Measurements from ENCODE around the gene RBM19.

RBM19 gene

GRCh38 chr12:113858841-113859386, 107.2 kb downstream of the RBM19 start:
- no peak overlapping the region for H3K27ac ChIP-seq (ENCODE audit: poor library complexity, severe bottlenecking)
- H3K4me1 ChIP-seq (ENCODE audit: insufficient read depth, poor library complexity, severe bottlenecking), result peaks cover 2% of the 10 kb centered on the region
- DNase-seq (ENCODE audit: low spot score) (no peak), ATAC-seq (ENCODE audit: low read depth) (no peak)
- H3K9me3 ChIP-seq (ENCODE audit: severe bottlenecking), result no peaks in the 10 kb centered on the region
- no peaks in the 10 kb centered on the region for H3K27me3 ChIP-seq (ENCODE audit: insufficient read depth, poor library complexity, severe bottlenecking)
- no peaks in the 10 kb centered on the region; the same call in 1 of the 2 replicates for H3K36me3 ChIP-seq (ENCODE audit: low read depth)
- TF ChIP-seq CTCF (IDR thresholded peaks at IDR 0.05; ENCODE audit: poor library complexity, severe bottlenecking), result no peak
- no peak overlapping the region for H3K4me3 ChIP-seq (ENCODE audit: severe bottlenecking)

DNA sequence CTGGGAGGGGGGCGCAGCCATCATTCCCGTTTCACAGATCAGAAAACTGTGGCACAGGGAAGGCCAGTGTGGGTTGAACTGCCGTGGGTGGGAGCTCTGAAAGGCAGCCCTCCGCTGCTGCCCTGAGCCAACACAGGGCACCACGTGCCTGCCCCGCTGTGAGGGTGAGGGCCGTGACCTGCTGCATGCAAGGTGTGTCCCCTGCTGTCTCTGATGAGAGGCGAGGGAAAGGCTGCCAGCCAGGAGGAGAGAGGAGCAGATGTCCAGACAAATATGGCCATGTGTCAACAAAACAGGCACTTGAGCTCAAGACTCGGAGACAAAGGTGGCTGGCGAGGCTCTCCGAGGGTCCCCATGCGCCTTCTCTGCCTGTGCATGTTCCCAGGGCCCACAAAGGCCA, 108.8 kb downstream of the RBM19 start:
- no peak for ATAC-seq (ENCODE audit: low read depth)
- Histone ChIP-seq H3K4me1 (ENCODE audit: insufficient read depth, poor library complexity, severe bottlenecking) (peaks cover 2% of the 10 kb centered on the region), H3K27ac (ENCODE audit: poor library complexity, severe bottlenecking) (no peak overlapping the region), H3K4me3 (ENCODE audit: severe bottlenecking) (no peak overlapping the region), H3K27me3 (ENCODE audit: insufficient read depth, poor library complexity, severe bottlenecking) (no peaks in the 10 kb centered on the region), H3K36me3 (ENCODE audit: low read depth) (no peaks in the 10 kb centered on the region; the same call in 1 of the 2 replicates), H3K9me3 (ENCODE audit: severe bottlenecking) (no peaks in the 10 kb centered on the region)
- no peak for DNase-seq (ENCODE audit: low spot score)
- no peak for TF ChIP-seq CTCF (IDR thresholded peaks at IDR 0.05; ENCODE audit: poor library complexity, severe bottlenecking)

- no peaks in the 10 kb centered on the region for H3K9me3 ChIP-seq (ENCODE audit: severe bottlenecking)
- no peak overlapping the region for H3K4me3 ChIP-seq (ENCODE audit: severe bottlenecking)
- no peaks in the 10 kb centered on the region for H3K27me3 ChIP-seq (ENCODE audit: insufficient read depth, poor library complexity, severe bottlenecking)
- ATAC-seq (ENCODE audit: low read depth), result no peak
- H3K27ac ChIP-seq (ENCODE audit: poor library complexity, severe bottlenecking), result no peak overlapping the region
- H3K36me3 ChIP-seq (ENCODE audit: low read depth), result no peaks in the 10 kb centered on the region; the same call in 1 of the 2 replicates
- no peak for TF ChIP-seq CTCF (IDR thresholded peaks at IDR 0.05; ENCODE audit: poor library complexity, severe bottlenecking)
- no peak for DNase-seq (ENCODE audit: low spot score)
- peaks cover 2% of the 10 kb centered on the region for H3K4me1 ChIP-seq (ENCODE audit: insufficient read depth, poor library complexity, severe bottlenecking)
These were observed 110.1 kb downstream of the RBM19 start for GRCh38 chr12:113855998-113856397.

DNA sequence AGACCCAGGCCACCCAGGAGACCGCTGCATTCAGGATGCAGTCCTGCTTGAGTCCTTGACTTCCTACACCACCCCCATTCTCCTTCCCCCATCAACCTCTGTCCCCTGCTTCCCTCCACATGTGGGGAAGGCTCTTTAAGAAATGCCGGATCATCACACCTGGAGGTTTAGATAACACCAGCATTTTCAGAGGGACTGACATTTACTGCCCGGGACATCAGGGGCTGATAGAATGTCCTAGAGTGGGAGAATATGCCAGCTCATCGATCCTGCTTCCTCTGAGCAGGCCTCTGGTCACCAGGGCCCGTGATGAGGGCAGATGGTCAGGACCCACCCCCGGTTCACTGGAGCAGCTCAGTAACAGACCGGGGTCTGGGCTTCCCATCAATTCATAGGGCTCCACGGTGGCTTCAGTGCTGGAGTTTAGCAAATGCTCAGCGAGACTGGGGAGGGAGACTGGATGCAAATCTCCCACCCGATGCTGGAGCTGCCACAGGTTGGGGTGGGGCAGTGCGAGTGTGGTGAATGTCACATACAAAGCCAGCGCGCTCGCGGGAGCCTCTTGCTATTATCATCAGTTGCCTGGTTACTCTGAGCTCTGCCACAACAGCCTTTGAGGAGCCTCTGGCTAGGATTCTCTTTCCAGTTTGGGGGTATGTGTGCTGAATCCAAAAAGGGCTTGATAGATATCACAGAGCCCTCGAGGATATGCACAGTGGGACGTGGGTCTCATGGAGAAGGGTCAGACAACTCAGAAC, 111.6 kb downstream of the RBM19 start:
- no peaks in the 10 kb centered on the region for H3K9me3 ChIP-seq (ENCODE audit: severe bottlenecking)
- no peak overlapping the region for H3K4me3 ChIP-seq (ENCODE audit: severe bottlenecking)
- TF ChIP-seq CTCF (IDR thresholded peaks at IDR 0.05; ENCODE audit: poor library complexity, severe bottlenecking), result no peak
- no peaks in the 10 kb centered on the region; the same call in 1 of the 2 replicates for H3K36me3 ChIP-seq (ENCODE audit: low read depth)
- no peak overlapping the region for H3K27ac ChIP-seq (ENCODE audit: poor library complexity, severe bottlenecking)
- DNase-seq (ENCODE audit: low spot score), result no peak
- H3K27me3 ChIP-seq (ENCODE audit: insufficient read depth, poor library complexity, severe bottlenecking), result no peaks in the 10 kb centered on the region
- no peaks in the 10 kb centered on the region for H3K4me1 ChIP-seq (ENCODE audit: insufficient read depth, poor library complexity, severe bottlenecking)
- ATAC-seq (ENCODE audit: low read depth), result no peak

- TF ChIP-seq CTCF (IDR thresholded peaks at IDR 0.05; ENCODE audit: poor library complexity, severe bottlenecking), result no peak
- no peak for ATAC-seq (ENCODE audit: low read depth)
- H3K36me3 ChIP-seq (ENCODE audit: low read depth), result no peaks in the 10 kb centered on the region; the same call in 1 of the 2 replicates
- H3K4me1 ChIP-seq (ENCODE audit: insufficient read depth, poor library complexity, severe bottlenecking), result no peaks in the 10 kb centered on the region
- H3K27ac ChIP-seq (ENCODE audit: poor library complexity, severe bottlenecking), result no peak overlapping the region
- H3K4me3 ChIP-seq (ENCODE audit: severe bottlenecking), result no peak overlapping the region
- H3K27me3 ChIP-seq (ENCODE audit: insufficient read depth, poor library complexity, severe bottlenecking), result no peaks in the 10 kb centered on the region
- H3K9me3 ChIP-seq (ENCODE audit: severe bottlenecking), result no peaks in the 10 kb centered on the region
- DNase-seq (ENCODE audit: low spot score), result no peak
These were observed 112.6 kb downstream of the RBM19 start for GRCh38 chr12:113853491-113853890.

Measured in RWPE2 (cell line).